Measurements from ENCODE around the gene MAP3K1.

MAP3K1 gene

DNA sequence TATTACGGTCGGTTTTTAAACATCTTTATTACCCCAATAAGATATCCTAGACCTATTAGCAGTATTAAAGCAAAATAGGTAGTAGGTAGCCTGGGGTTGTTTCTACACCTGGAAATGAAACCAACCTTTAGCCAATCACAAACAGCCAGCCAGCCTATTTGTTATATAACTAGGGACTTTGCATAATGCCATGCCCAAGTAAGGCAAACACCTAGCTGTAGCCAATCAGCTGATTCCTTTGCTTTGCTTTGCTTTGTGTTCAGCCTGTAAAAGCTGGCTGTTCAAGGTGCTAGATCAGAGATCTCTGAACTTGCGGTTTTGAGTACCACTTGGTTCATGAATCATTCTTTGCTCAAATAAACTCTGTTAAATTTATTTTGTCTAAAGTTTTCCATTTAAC is 47.6 kb downstream of the MAP3K1 start:
- TF ChIP-seq POLR2AphosphoS5 (IDR thresholded peaks at IDR 0.05; ENCODE audit: low read depth, low read length) (no peak), TAF1 (IDR thresholded peaks at IDR 0.05; ENCODE audit: borderline replicate concordance, insufficient read depth, low read length) (no peak), SIN3A (IDR thresholded peaks at IDR 0.05; ENCODE audit: borderline replicate concordance, insufficient read depth, low read length) (no peak), FOXP2 (optimal IDR thresholded peaks at IDR 0.05; ENCODE audit: borderline replicate concordance, extremely low read depth, extremely low read length, insufficient read depth) (no peak)
- TF ChIP-seq, protein P1, sequence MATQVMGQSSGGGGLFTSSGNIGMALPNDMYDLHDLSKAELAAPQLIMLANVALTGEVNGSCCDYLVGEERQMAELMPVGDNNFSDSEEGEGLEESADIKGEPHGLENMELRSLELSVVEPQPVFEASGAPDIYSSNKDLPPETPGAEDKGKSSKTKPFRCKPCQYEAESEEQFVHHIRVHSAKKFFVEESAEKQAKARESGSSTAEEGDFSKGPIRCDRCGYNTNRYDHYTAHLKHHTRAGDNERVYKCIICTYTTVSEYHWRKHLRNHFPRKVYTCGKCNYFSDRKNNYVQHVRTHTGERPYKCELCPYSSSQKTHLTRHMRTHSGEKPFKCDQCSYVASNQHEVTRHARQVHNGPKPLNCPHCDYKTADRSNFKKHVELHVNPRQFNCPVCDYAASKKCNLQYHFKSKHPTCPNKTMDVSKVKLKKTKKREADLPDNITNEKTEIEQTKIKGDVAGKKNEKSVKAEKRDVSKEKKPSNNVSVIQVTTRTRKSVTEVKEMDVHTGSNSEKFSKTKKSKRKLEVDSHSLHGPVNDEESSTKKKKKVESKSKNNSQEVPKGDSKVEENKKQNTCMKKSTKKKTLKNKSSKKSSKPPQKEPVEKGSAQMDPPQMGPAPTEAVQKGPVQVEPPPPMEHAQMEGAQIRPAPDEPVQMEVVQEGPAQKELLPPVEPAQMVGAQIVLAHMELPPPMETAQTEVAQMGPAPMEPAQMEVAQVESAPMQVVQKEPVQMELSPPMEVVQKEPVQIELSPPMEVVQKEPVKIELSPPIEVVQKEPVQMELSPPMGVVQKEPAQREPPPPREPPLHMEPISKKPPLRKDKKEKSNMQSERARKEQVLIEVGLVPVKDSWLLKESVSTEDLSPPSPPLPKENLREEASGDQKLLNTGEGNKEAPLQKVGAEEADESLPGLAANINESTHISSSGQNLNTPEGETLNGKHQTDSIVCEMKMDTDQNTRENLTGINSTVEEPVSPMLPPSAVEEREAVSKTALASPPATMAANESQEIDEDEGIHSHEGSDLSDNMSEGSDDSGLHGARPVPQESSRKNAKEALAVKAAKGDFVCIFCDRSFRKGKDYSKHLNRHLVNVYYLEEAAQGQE (IDR thresholded peaks at IDR 0.05; ENCODE audit: insufficient read depth in 1 of 2, low read depth in 2 of 2, low read length in 2 of 2): no peak

DNA sequence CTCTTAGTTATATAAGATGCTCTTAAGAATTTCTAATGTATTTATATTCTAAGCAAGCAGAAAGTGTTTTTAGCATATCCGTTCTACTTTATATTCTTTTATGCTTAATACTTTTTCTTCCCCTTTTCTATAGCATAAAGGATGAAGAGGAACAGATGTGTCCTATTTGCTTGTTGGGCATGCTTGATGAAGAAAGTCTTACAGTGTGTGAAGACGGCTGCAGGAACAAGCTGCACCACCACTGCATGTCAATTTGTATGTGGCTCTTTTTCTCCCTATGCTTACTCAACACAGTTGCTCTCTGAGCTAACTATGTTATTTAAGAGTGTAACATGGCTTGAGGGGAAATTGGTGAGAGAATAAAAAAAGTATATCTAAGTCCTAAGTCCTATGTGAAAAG is 56.4 kb downstream of the MAP3K1 start:
- TF ChIP-seq FOXP2 (optimal IDR thresholded peaks at IDR 0.05; ENCODE audit: borderline replicate concordance, extremely low read depth, extremely low read length, insufficient read depth) (no peak), POLR2AphosphoS5 (IDR thresholded peaks at IDR 0.05; ENCODE audit: low read depth, low read length) (no peak), SIN3A (IDR thresholded peaks at IDR 0.05; ENCODE audit: borderline replicate concordance, insufficient read depth, low read length) (no peak), TAF1 (IDR thresholded peaks at IDR 0.05; ENCODE audit: borderline replicate concordance, insufficient read depth, low read length) (no peak)
- TF ChIP-seq, protein P1 (IDR thresholded peaks at IDR 0.05; ENCODE audit: insufficient read depth in 1 of 2, low read depth in 2 of 2, low read length in 2 of 2): no peak

DNA sequence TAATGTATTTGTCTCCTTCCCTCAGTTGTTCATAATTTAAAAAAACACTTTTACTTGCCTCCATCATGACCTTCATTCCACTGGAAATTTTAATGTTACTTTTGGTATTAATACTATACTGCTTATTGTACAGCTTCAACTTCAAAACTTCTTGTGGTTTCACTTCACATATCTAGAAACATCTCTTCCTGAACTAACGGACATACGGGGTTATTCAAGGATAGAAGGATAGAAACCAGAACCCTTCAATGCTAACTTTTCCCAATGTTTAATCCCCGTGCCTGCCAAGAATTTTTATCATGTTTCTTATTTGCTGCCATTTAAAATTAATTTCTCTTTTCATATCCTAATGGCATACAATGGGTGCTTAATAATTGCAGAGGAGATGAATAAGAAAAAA is 57.7 kb downstream of the MAP3K1 start:
- TF ChIP-seq, protein P1 (IDR thresholded peaks at IDR 0.05; ENCODE audit: insufficient read depth in 1 of 2, low read depth in 2 of 2, low read length in 2 of 2): no peak
- no peak for TF ChIP-seq POLR2AphosphoS5 (IDR thresholded peaks at IDR 0.05; ENCODE audit: low read depth, low read length)

DNA sequence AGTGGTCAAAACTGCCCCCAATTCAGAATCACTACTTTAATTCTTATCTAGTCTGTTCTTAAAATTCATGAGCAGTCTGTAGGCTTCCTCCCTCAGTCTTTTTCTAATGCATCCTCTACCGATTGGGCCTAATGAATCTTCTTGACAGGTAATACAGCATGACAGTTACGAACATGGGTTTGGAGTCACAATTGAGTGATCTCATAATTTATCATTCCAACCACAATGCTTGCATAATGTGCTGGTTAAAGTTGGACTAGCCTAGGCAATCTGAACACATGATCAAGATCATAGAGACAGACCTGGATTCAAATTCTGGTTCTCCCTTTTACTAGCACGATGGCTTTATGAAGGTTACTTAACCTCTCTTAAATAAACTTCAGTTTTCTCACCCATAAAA is 61.0 kb downstream of the MAP3K1 start:
- TF ChIP-seq, protein P1 (IDR thresholded peaks at IDR 0.05; ENCODE audit: insufficient read depth in 1 of 2, low read depth in 2 of 2, low read length in 2 of 2): no peak

- TF ChIP-seq SIN3A (IDR thresholded peaks at IDR 0.05; ENCODE audit: borderline replicate concordance, insufficient read depth, low read length) (no peak), FOXP2 (optimal IDR thresholded peaks at IDR 0.05; ENCODE audit: borderline replicate concordance, extremely low read depth, extremely low read length, insufficient read depth) (no peak), POLR2AphosphoS5 (IDR thresholded peaks at IDR 0.05; ENCODE audit: low read depth, low read length) (no peak), TAF1 (IDR thresholded peaks at IDR 0.05; ENCODE audit: borderline replicate concordance, insufficient read depth, low read length) (no peak)
- TF ChIP-seq, protein P1 (IDR thresholded peaks at IDR 0.05; ENCODE audit: insufficient read depth in 1 of 2, low read depth in 2 of 2, low read length in 2 of 2): no peak
These were observed 66.2 kb downstream of the MAP3K1 start for GRCh38 chr5:56881571-56881970.

All from PFSK-1 (cell line).